CD4-positive, alpha-beta T cell treated with Interleukin-6 for 4 hours (primary cell): Measurements from ENCODE around the gene SLC25A13.
A peak's percentile ranks its signal among the peaks of the same experiment; 100 is the strongest.
"Not testable (repeated sequence)": the region's sequence is repeated elsewhere in the genome, so short reads cannot be mapped to it uniquely, and the experiment has no call there.

Source experiments
- DNase-seq: peaks from one replicate; pipeline ENCODE4 v3.0.0-alpha.2; 2020; ENCODE audit warnings: mixed read lengths

Gene SLC25A13

DNA sequence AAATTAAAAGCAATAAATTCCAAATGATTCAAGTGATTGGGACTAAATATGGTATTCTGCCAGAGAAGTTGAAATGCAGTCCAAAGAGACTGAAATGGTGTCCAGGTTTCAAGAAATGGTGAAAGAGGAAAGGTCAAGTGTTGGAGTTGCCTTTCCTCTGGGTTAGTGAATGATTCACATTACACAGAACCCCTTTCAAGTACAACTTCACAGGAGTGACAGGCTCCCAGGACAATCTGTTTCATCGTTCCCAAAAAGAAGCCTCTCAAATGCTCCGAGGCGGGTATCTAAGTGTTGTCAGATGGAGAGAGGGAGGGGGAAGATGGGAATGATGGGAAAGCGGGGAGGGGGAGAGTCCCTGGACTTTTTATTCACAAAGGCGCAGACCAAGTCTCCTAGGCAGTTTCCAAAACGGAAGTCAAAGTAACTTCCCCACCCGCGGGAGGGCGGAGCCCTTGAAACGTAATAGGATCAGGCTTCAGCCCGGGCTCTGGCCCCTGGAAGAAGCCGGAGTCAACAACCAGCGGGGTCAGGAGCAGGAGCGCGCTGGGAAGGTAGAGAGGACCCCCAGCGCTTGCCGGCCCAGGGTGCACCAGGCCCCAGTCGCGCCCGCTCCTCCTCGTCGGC, 754 bp downstream of the SLC25A13 start:
- DNase-seq: peak; percentile 61

DNA sequence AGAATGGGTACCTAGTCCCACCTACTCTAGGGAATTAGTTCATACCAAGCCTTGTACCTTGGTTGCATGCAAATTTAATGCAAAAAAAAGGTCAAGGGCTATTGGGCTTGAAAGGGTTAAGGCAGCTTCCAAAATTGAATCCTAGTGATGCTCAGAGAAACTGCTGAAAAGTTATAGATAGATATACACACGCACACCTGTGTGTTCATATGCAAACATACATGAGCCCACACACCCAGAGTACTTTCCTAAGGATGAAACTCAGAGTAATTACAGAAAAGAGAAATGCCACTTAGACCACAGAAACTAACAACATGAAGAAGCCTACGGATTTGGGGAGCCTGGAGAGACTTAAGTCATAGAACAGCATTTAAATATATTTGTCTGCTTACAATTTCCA, 1.5 kb downstream of the SLC25A13 start:
- no peak for DNase-seq

DNA sequence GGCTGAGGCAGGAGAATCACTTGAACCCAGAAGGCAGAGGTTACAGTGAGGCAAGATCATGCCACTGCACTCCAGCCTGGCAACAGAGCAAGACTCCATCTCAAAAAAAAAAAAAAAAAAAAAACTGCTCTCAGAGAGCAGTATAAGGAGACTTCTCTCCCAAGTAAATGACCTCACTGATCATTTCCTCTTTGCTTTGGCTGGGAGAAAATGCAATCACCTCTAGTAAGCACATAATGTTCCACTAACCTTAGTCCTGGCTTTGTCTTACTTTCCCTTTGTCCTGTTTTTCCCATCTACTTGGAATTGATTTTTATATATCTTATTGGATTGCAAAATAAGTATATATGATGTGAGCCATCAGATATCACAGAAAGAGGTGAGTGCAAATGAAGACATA, 2.5 kb downstream of the SLC25A13 start:
- no peak for DNase-seq

GRCh38 chr7:96316949-96317348, 4.9 kb downstream of the SLC25A13 start:
- no peak for DNase-seq

GRCh38 chr7:96315125-96315512, 6.8 kb downstream of the SLC25A13 start:
- no peak for DNase-seq

- no peak for DNase-seq
These were observed 7.3 kb downstream of the SLC25A13 start for GRCh38 chr7:96314402-96315124.

- no peak for DNase-seq
These were observed 8.0 kb downstream of the SLC25A13 start for GRCh38 chr7:96313940-96314339.

- DNase-seq: no peak
These were observed 9.4 kb downstream of the SLC25A13 start for GRCh38 chr7:96312502-96312901.

- DNase-seq: no peak
These were observed 9.9 kb downstream of the SLC25A13 start for GRCh38 chr7:96311967-96312366.

GRCh38 chr7:96310110-96310509, 11.8 kb downstream of the SLC25A13 start:
- no peak for DNase-seq

DNA sequence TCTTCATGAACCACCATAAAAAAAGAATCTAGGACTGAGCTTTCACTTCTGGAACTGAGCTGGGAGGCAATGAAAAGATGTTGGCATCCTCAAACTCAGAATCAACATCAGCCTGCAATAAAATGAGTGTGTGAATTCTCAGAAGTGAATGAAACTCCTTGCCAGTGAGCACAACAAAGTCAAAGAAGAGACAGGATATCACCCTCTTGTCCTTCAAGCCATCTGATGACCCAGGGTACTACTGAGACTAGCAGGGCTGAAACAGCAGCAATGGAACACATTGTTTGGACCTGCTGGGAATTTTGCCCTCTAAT, 13.0 kb downstream of the SLC25A13 start:
- DNase-seq: no peak

GRCh38 chr7:96308253-96308949, 13.5 kb downstream of the SLC25A13 start:
- DNase-seq: no peak

DNA sequence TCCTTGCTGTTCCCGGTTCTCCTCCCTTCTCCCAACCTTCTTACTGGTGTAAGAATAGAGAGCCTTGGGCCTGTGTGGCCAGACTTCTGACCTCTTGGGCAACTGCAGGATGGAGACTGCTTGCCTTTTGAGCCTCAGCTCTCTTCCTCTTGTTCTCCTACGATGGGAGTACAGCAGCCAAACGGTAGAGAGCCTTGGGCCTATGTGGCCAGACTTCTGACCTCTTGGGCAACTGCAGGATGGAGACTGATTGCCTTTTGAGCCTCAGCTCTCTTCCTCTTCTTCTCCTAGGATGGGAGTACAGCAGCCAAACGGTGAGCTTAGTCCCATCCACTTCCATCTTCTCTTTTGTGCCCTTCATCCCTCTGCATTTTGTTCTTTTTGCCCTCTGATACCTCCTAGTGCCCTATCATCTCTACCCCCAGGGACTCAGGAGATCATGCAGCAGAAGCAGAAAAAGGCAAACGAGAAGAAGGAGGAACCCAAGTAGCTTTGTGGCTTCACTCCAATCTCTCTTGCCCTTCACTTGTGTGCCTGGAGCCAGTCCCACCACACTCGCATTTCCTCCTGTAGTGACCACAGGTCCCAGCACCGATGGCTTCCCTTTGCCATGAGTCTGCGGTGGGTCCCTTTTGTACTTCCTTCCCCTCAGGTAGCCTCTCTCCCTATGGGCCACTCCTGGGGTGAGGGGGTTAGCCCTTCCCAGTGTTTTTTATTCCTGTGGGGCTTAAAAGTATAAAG, 15.3 kb downstream of the SLC25A13 start:
- DNase-seq: no peak

DNA sequence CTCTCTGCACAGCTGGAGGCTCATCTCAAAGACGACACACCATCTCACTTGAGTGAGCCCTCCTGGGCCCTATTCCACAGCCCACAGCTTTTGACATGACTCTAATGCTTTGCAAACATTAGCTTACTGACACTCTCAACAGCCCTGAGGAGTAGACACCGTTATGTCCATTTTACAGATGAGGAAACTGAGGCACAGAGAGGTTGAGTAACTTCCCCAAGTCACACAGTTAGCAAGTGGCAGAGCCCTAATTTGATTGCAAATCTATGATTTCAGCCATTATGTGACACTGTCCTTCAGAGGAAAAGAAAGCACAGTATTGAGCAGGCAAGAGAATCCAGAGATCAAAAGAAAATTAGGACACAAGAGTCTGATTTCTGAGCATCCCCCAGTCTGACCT, 16.0 kb downstream of the SLC25A13 start:
- no peak for DNase-seq

- no peak for DNase-seq
These were observed 17.3 kb downstream of the SLC25A13 start for GRCh38 chr7:96304573-96304972.

DNA sequence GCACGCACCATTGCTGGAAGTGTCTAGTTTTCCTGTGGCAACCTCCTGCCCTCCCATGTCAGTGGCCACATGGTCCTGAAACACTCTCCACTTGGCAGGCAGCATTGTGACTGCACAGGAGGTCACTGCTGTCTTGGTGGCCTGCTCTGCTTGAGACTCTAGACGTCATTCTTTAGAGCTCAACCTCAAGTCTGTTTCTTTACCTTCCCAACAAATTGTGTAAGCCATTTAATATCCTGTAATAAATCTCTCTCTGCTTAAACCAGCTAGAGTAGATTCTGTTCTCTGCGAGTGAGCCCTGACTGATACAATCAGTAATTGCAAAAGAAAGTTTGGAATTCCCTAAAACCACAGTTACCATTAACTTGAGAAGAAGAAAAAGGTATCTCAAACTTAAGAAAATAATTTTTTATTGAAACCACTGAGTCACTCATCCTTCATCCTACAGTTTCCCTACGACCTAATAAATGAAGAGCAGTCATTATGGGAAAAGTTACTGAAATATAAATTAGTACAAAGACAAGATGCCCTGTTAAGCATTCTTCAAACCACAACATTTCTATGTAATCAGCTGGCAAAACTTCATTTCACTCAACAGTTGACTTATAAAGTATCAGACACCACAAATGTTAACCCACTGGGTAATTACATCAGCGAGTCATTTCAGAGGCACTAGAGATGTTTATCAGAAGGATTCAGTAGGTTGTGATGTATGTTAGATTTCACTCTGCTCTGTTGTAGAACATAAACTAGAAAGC, 18.0 kb downstream of the SLC25A13 start:
- DNase-seq: no peak

GRCh38 chr7:96303105-96303685, 18.7 kb downstream of the SLC25A13 start:
- DNase-seq: no peak

GRCh38 chr7:96300986-96301385, 20.9 kb downstream of the SLC25A13 start:
- no peak for DNase-seq

- DNase-seq: no peak
These were observed 21.4 kb downstream of the SLC25A13 start for GRCh38 chr7:96300502-96300901.

GRCh38 chr7:96299496-96299895, 22.4 kb downstream of the SLC25A13 start:
- DNase-seq: no peak

DNA sequence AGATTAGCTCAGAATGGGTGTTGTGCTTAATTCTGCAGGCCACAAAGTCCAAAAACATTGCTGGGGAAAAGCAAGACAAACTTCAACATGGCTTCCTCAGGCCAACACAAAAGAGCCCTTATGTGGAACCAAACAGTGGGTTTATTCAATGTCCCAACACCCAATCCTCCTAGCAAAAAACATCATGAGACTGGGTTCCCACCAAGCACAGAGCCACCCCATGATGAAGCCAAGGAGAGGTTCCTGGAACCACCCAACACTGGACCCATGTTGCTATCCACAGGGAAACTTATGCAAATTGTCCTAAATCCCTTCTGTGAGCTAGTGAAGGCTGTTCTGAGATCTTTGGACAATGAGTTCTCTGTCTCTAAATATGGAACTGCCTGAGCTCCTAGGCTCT, 24.0 kb downstream of the SLC25A13 start:
- DNase-seq: no peak

DNA sequence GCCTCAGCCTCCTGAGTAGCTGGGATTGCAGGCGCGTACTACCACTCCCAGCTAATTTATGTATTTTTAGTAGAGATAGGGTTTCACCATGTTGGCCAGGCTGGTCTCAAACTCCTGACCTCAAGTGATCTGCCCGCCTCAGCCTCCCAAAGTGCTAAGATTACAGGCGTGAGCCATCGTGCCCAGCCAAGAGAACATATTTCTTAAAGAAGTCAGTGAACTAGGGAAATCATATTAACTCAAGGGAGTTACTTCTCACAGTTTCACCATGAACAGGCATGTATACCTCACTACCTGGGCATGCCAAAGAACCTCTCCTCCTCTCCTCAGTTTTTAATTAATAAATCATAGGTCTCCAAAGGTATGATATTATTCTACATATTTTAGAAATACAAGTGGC, 24.5 kb downstream of the SLC25A13 start:
- DNase-seq: not testable (repeated sequence)
